ENCODE data around the gene IL17C.
"Not testable (repeated sequence)": the region's sequence is repeated elsewhere in the genome, so short reads cannot be mapped to it uniquely, and the experiment has no call there.

Gene IL17C, protein sequence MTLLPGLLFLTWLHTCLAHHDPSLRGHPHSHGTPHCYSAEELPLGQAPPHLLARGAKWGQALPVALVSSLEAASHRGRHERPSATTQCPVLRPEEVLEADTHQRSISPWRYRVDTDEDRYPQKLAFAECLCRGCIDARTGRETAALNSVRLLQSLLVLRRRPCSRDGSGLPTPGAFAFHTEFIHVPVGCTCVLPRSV

DNA sequence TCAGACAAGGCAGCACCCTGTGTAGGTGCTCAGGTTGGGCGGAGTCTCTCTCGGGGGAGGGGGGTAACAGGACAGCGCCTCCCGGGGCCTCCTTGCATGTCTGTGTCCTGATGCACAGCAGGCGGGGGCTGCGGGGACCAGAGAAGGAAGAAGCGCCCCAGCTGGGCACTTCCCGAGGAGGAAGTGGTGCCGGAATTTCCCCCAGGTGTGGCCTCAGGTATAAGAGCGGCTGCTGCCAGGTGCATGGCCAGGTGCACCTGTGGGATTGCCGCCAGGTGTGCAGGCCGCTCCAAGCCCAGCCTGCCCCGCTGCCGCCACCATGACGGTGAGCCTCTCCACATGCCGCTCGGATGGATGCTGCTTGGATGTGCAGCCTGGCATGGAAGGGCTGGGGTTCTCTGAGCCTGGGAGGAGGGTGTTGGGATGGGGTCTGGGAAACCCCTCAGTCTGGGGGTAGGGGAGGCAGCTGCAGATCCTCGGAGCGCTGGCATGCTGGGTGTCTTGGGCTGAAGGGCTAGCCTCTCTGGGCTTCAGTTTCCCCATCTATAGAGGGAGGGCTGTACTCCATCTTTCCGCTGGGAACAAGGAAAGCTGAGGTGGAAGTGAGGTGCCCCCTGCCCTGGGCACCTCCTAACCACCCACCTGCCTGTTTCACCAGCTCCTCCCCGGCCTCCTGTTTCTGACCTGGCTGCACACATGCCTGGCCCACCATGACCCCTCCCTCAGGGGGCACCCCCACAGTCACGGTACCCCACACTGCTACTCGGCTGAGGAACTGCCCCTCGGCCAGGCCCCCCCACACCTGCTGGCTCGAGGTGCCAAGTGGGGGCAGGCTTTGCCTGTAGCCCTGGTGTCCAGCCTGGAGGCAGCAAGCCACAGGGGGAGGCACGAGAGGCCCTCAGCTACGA, at the start of gene IL17C:
TSS of gene IL17C (plus strand) at position 250 of the 908 bp plus-strand sequence. CDS start at position 320, 70 bp downstream.
- DNase-seq, result no peak

DNA sequence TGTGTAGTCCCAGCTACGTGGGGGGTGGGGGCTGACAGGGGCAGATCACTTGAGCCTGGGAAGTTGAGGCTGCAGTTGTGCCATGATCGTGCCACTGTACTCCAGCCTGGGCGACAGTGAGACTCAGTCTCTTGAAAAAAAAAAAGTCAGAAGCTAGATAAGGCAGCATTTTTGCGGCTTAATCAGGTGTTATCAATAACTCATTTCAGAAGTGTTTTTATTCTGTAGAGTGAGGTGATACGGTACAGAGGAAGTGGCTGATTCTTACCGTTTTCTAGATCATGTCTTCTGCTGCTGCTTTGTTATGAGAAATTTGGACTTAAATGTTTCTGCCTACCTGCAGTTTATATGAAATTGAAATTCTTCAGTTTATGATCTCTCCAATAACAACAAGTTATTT, 49.6 kb upstream of the IL17C start:
- DNase-seq, result no peak

DNA sequence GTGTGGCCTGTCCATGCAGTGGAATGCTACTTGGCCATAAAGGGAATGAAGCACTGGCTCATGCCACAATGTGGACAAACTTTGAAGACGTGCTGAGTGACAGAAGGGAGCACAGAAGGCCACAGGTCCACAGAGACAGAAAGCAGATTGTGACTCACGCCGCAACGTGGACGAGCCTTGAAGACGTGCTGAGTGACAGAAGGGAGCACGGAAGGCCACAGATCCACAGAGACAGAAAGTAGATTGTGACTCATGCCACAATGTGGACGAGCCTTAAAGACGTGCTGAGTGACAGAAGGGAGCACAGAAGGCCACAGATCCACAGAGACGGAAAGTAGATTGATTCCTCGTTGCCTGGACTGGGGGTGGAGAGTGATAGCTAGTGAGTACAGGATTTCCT, 48.9 kb upstream of the IL17C start:
- no peak for DNase-seq

DNA sequence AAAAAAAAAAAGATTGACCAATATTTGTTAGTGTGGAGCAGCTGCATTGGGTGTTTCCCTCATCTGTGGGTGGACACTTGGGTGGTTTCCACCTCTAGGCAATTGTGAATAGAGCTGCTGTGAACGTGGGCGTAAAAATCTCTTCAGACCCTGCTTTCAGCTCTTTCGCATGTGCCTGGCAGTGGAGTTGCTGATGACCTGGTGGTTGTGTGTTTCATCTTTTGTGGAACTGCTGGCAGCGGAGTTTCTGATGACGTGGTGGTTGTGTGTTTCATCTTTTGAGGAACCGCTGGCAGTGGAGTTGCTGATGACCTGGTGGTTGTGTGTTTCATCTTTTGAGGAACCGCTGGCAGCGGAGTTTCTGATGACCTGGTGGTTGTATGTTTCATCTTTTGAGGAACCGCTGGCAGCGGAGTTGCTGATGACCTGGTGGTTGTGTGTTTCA, 46.8 kb upstream of the IL17C start:
- no peak for DNase-seq

DNA sequence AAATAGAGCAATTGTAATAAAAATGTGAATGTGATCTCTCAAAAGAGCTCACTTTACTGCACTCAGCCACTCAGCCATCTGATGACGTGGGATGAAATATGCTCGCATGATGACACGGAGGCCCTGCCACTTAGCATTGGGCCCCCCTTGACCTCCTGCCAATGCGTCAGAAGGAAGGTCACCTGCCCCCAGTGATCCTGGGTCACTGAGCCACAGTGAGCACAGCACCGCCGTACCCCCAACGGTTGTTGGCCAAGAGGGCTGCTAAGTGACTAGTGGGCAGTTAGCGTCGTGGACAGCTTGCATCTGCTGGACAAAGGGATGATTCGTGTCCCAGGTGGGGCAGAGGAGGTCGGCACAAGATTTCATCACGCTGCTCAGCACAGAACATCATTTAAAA, 45.3 kb upstream of the IL17C start:
- DNase-seq, result no peak

DNA sequence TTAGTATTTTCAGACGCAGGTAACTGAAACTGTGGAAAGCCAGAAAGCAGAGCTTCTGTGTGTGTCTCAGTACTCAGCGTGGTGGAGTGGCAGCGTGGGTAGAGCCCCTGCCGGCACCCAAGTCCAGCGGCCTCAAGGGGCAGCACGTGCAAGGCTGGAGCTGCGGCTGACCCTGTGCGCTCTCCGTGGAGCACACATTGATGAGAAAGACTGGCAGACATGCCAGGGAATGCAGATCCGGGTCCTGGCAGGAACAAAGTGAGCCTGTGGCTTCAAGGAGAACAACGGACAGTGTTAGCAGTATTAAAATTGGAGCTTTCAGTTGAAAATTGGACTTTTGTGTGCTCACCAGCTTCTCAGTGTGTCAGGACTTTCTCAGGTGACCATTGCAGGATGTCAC, 44.9 kb upstream of the IL17C start:
- no peak for DNase-seq

DNA sequence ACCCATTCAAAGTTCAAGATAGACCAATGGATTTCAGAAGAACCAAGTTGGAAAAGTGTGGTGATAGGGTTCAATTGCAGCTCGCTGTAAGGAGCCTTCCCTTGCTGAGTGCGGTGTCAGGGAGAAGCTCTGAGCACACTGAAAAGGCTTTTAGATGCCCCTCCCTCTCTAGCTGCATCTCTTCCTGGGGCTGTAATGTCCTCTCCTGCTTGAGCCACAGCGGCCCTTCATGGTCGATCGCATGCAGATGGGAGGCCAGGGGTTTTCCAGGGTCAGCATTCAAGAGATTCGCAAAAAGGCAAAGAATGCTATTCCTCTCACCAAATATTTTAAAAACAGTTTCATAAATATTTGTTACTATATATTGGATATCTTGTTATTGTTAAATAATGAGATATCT, 44.5 kb upstream of the IL17C start:
- DNase-seq, result no peak

DNA sequence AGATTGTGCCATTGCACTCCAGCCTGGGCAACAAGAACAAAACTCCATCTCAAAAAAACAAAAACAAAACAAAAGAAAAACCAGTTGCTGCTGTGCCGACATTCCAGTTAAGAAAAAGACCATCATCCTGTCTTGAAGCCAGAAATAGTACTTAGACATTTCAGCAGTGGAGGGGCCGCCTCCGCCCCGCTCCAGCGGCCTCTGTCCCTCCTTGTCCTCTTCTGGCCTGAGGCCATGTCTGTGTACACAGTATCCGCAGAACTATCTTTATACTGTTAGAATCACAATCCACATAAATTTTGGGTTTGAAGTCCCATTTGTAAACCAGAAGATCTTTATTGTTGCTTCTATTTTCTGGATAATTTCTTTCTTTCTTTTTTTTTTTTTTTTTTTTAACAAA, 43.3 kb upstream of the IL17C start:
- DNase-seq, result no peak

DNA sequence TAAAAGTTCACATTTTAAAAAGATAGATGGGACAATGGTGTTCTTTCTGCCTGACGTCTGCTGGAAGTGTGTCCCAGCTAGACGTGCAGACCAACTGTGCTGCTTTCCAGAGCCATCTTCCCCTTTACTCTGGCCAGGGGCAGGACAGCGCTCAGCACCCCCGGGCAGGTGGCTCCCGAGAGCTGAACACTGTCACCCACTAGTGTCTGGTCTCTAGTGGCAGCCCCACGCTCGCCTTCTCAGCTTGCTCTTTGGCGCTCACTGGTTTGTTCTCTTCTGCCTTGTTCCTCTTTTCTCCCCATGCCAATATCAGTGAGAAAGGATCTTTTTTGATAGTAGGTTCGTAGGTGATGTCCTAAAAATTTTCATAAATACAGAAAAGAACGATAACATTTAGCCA, 42.5 kb upstream of the IL17C start:
- no peak for DNase-seq

DNA sequence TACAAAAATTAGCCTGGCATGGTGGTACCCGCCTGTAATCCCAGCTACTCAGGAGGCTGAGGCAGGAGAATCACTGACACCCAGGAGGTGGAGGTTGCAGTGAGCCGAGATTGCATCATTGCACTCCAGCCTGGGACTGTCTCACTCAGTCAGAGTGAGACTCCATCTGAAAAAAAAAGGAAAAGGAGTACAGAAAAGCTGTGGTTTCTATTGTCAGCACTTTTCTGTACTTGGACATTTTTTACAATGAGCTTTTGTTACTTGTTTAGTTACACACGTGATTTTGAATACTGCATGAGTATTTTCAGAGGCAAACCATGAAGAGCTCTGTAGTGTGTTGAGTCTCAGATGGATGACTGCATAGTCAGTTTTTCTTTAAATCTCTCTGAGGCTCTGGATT, 41.9 kb upstream of the IL17C start:
- peak; percentile 5 for DNase-seq

DNA sequence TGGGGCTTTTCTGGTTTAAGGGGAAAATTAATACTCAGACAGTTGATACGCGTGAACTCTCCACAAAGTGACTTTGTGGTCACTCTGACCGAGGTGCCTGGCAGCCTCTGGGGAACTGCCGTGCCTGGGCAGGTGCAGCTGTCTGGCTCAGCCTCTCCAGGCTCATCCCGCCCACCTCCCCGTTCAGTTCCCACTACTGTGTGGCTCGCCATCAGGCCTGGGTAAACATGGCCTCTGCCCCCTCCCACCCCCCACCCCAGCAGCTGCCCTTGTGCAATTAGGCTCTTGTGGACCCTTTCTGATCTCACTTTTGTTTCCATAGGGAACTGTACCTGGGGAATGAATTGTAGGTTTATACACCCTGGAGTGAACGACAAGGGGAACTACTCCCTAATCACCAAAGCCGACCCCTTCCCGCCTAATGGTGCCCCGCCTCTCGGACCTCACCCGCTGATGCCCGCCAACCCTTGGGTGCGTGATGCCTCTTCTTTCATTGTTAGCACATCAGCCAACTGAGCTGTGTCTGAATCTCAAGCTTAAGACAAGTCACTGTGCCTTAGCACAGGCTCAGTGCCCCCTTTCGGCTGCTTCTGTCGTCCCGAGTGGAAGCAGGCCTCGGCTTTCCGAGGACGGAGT, 40.4 kb upstream of the IL17C start:
- no peak for DNase-seq

DNA sequence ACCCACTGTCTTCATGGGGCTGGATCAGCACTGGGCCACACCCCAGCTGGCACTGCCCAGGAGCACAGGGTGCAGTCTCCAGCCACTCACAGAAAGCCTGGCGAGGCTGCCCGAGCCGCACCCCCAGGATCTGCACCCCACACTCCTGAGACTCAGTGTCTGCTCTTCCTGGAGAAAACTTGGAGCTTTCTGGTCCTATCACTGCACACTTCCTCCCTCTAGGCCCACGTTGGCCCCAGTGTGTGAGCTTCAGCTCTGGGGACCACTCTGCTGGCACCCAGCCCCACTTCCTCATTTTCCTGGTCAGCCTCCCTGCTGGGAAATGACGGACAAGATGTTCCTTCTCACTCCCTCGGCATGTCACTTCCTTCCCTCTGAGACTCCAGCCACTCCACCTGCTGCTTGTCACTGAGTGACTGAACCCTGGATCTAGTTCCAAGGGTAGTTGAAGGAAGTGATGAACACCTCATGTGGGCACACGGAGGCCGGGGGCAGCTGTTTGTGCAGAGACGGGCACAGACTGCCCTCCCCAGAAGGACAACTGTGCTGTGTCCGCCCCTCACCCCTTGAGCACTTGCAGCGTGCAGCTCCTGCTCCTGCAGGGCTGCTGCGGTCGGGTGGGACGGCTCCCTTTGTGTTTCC, 39.2 kb upstream of the IL17C start:
- no peak for DNase-seq

DNA sequence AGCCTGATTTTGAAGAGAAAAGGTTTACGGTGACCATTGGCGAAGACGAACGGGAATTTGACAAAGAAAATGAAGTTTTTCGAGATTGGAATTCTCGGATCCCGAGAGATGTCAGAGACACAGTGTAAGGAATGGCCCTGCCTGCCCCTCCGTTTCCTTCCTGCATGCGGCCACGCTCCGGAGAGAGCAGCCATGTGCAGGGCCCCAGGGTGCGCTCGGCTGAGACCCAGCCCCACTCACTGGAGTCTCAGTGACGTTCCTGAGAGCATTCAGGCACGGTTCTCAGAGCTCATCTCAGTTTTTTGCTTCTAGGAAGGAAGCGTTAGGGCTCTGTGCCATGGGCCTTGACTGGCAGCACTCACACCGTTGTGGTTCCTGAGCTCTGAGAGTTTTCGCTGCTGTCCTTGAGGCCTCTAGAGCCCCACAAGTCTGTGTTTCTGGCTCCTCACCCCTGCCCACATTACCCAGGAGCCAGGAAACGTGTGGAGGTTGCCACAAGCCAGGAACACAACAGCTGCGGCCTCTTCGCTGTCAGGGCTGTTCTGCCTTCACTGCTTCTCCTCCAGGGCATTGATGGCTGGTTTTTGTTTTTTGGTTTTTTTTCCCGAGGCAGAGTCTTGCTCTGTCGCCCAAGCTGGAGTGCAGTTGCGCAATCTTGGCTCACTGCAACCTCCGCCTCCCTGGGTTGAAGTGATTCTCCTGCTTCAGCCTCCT, 38.4 kb upstream of the IL17C start:
- DNase-seq, result no peak

DNA sequence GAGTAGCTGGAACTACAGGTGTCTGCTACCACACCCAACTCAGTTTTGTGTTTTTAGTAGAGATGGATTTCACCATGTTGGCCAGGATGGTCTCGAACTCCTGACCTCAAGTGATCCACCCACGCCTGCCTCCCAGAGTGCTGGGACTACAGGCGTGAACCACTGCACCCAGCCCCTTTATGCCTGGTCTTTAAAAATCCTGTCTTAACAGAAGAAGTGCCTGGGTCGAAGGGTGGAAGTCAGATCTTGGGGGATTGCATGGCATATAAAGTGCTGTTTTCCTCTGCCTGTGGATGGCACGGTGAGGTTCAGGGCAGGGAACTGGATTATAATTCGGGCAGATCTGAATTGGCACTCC, 37.9 kb upstream of the IL17C start:
- no peak for DNase-seq

DNA sequence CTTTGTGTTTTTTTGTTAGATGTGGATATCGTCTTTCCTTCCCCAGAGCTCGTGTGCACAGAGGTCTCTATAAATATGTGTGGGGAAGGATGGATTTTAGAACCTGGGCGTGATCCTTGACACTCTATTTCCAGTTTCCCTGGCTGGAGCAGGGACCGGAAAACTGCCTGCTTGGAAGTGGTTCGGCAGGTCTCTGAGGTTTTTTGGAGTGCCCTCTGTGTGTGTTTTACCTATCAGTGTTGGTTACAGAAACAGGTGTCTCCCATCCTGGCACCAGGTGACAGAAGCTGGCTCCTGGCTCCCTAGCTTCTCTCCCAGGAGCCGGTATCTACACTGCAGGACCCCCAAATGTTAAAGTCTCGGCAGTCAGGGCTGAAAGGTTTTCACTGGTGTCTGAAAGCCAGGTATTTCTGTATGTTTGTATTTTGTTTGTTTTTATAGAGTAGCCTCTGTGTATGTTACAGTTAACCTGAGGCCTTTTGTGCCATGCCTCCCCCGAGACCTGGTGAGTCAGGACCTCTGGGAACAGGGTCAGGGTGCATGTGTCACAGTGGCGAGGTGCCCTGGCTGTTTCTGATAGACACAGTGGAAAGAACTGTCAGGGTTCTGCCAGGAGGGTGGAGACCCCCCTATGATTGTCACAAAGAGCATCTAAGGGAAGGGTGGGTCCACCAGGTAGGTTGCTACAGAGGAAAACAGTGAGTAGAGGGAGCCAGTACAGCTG, 36.9 kb upstream of the IL17C start:
- DNase-seq, result no peak

DNA sequence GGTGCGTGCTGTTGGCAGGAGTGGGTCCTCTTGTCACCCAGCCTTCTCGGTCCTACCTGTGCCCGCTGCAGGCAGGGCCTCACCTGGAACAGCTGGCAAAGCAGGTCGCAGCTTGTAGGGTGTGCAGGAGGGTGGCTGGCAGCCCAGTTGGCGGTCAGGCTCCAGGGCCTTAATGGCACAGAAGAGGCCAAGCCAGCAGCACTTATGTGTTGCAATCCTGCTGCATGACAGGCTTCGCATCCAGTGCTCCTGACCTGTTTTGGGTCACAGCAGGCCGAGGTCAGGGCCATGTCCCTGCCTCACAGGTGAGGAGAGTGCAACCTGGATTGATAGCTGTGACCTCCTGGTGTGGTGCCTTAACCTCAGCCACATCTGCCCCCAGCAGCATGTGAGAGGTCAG, 36.3 kb upstream of the IL17C start:
- no peak for DNase-seq

DNA sequence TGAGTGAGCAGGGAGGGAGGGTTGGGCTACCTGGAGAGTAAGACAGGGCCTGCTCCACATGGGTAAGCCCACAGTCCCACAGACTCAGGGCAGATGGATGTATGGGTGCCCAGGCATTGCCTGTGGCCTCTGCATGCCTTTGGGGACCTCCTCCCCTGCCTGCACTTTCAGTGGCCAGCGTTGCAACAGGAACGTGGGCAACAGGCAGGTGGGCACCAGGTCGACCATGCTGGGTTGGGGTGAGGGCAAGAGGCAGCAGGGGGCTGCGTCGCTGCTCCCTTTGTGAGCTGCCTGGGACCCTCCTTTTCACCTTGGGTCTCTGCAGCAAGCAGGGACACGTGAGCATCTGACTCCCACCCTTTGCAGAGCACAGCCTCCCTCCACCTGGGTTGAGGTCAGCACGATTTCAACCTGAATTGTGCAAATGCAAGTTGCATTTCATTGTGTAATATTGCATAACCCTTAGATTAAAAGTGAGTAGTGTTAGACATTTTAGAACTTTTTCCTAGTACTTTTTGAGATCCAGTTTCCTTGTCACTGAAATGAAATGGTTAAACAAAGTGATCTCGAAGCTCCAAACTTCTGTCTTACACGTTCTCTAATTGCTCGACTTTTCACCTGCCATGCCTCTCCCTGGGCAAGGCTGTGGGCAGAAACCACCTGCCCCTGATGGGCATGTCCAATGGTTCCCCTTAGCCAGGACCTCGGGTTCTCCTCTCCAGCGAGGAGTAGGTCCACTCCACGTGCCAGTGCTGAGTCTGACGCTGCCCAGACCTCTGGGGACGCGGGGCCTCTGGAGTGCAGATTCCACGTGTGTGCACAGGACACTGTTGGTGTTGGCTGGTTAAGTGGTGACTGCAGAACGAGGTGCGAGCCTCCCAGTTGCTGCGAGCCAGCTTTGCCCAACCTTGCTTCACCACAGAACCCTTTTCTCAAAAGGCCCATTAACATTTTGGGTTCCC, 32.9 kb upstream of the IL17C start:
- no peak for DNase-seq

DNA sequence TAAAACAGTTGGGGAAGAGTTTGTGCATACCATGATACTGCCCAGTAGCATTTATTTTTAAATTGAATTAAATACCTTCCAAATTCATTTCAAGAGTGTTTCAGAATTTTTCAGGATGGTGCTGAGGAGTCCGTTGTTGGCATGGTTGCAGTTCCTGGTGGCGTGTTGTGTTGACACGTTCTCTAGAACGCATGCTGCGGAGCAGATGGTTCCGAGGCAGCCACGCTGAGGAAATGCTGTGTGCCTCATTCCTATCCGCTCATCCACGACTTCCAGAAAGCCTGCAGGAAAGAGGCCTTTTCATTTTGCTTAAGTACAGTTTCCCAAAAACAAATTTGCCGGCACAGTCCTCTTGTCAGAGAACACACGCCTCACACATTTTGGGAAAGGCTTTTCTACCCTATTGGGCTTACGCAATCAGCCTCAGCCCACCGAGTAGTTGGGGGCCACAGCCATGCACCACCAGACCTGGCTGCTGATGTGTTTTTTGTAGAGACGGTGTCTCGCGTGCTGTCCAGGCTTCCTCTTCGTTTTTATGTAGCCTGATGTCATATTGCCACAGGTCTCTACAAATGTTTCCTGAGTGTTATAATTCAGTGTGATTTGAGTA, 32.1 kb upstream of the IL17C start:
- no peak for DNase-seq

DNA sequence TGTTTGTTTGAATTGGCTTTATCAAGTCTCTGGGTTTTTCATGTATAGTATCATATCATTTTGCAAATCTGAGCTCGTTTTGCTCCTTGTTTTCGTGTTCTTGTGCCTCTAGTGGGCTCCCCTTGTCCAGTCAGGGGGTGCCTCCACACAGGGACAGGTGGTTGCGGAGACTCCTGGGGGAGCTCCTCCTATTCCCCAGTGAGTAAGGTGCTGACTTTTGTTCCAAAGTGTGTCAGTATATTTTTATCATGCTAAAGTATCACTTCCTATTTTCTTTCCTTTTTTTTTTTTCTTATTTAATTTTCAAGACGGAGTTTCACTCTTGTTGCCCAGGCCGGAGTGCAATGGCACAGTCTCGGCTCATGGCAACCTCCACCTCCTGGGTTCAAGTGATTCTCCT, 30.3 kb upstream of the IL17C start:
- no peak for DNase-seq

DNA sequence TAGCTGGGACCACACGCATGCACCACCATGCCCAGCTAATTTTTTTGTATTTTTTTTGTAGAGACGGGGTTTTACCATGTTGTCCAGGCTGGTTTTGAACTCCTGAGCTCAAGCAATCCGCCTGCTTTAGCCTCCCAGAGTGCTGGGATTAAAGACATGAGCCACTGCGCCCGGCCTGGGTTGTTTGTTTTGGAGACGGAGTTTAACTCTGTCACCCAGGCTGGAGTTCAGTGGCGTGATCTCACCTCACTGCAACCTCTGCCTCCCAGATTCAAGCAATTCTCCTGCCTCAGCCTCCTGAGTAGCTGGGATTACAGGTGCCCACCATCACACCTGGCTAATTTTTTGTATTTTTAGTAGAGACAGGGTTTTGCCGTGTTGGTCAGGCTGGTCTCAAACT, 28.9 kb upstream of the IL17C start:
- not testable (repeated sequence) for DNase-seq

DNA sequence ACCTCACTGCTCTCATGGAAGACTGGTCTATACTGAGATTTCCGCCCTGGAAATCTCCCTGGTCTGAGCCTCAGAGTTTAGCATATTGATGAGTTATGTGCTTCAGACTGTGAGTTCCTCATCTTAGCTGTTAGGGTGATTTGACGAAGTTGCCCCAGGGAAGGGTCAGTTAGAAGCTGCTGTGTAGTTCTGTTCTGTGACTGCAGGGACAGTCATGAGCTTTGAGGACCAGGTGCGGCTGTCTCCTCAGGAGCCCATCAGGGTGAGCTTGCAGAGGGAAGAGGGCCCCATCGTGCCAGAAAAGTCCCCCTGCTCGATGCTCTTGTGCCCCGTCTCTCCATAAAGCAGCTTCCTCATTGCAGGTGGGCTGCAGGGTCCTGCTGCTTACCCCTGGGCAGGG, 28.3 kb upstream of the IL17C start:
- no peak for DNase-seq
